H9 (cell line): ENCODE measurements around the gene CRYGA. TPM values are rescaled to one million over a fixed set of nuclear protein-coding genes. Genes with fewer than 3 reads are reported as not detected.

ENCODE experiments used
- DNase-seq: peaks from one replicate; pipeline ENCODE4 v3.0.0-alpha.2; 2017
- H2AFZ ChIP-seq: one replicate; pipeline ENCODE4 v1.6.1; 2013; ENCODE audit warnings: mild to moderate bottlenecking, low read length, control low read depth, moderate library complexity
- H2AK5ac ChIP-seq: 2 replicates; pipeline ENCODE4 v1.6.1; 2013; ENCODE audit warnings: low read length, control low read depth, mixed read lengths; ENCODE audit not compliant: insufficient read length
- H2BK120ac ChIP-seq: one replicate; pipeline ENCODE4 v1.6.1; 2013; ENCODE audit warnings: low read depth, mild to moderate bottlenecking, low read length, control low read depth, inconsistent platforms; ENCODE audit not compliant: poor library complexity, severe bottlenecking
- H2BK12ac ChIP-seq: 2 replicates; pipeline ENCODE4 v1.6.1; 2013; ENCODE audit warnings: low read length, control low read depth, mixed read lengths, low read depth; ENCODE audit not compliant: insufficient read length
- H2BK15ac ChIP-seq: 2 replicates; pipeline ENCODE4 v1.6.1; 2013; ENCODE audit warnings: low read depth, low read length, control low read depth
- H2BK20ac ChIP-seq: one replicate; pipeline ENCODE4 v1.6.1; 2013; ENCODE audit warnings: low read depth, mild to moderate bottlenecking, low read length, control low read depth, inconsistent platforms; ENCODE audit not compliant: poor library complexity, severe bottlenecking
- H2BK5ac ChIP-seq: 2 replicates; pipeline ENCODE4 v1.6.1; 2013; ENCODE audit warnings: low read length, control low read depth, mixed read lengths; ENCODE audit not compliant: insufficient read length
- H3K14ac ChIP-seq: 2 replicates; pipeline ENCODE4 v1.6.1; 2013; ENCODE audit warnings: low read length, control low read depth; ENCODE audit not compliant: insufficient read depth
- H3K18ac ChIP-seq: 2 replicates; pipeline ENCODE4 v1.6.1; 2013; ENCODE audit warnings: low read depth, mild to moderate bottlenecking, mixed read lengths, low read length, control low read depth; ENCODE audit not compliant: insufficient read length
- H3K23ac ChIP-seq: 2 replicates; pipeline ENCODE4 v1.6.1; 2013; ENCODE audit warnings: low read length, control low read depth, mixed read lengths, low read depth; ENCODE audit not compliant: insufficient read length
- H3K23me2 ChIP-seq: 2 replicates; pipeline ENCODE4 v1.6.1; 2013; ENCODE audit warnings: low read depth, mild to moderate bottlenecking, mixed read lengths, low read length, control low read depth; ENCODE audit not compliant: insufficient read length, poor library complexity, severe bottlenecking
- H3K27ac ChIP-seq: 2 replicates; pipeline ENCODE4 v1.5.1; 2013; ENCODE audit warnings: low read length, control low read depth, mixed read lengths, low read depth; ENCODE audit not compliant: insufficient read length
- H3K27me3 ChIP-seq: 2 replicates; pipeline ENCODE4 v1.6.1; 2013; ENCODE audit warnings: low read length, control low read depth, inconsistent platforms; ENCODE audit not compliant: insufficient read depth
- H3K4ac ChIP-seq: 2 replicates; pipeline ENCODE4 v1.6.1; 2013; ENCODE audit warnings: low read depth, mild to moderate bottlenecking, control low read depth, inconsistent platforms, low read length, moderate library complexity
- H3K4me1 ChIP-seq: 2 replicates; pipeline ENCODE4 v1.6.1; 2013; ENCODE audit warnings: low read length, control low read depth, inconsistent platforms; ENCODE audit not compliant: insufficient read depth
- H3K4me2 ChIP-seq: 2 replicates; pipeline ENCODE4 v1.6.1; 2013; ENCODE audit warnings: low read length, control low read depth, mixed read lengths; ENCODE audit not compliant: insufficient read length, insufficient read depth
- H3K56ac ChIP-seq: 2 replicates; pipeline ENCODE4 v1.6.1; 2013; ENCODE audit warnings: low read depth, mild to moderate bottlenecking, mixed read lengths, low read length, control low read depth; ENCODE audit not compliant: insufficient read length
- H3K79me1 ChIP-seq: 2 replicates; pipeline ENCODE4 v1.6.1; 2013; ENCODE audit warnings: low read depth, mild to moderate bottlenecking, moderate library complexity, low read length, control low read depth, inconsistent platforms; ENCODE audit not compliant: insufficient read depth, poor library complexity, severe bottlenecking
- H3K79me2 ChIP-seq: 2 replicates; pipeline ENCODE4 v1.6.1; 2013; ENCODE audit warnings: low read length, control low read depth, inconsistent platforms; ENCODE audit not compliant: insufficient read depth
- H3K9ac ChIP-seq: 2 replicates; pipeline ENCODE4 v1.6.1; 2013; ENCODE audit warnings: low read length, control low read depth, mixed read lengths; ENCODE audit not compliant: insufficient read length; ENCODE audit errors: extremely low read depth
- H3K9me3 ChIP-seq: one replicate; pipeline ENCODE4 v1.6.1; 2013; ENCODE audit warnings: low read depth, low read length, inconsistent platforms; ENCODE audit not compliant: control insufficient read depth
- H3T11ph ChIP-seq: one replicate; pipeline ENCODE4 v1.6.1; 2013; ENCODE audit warnings: mild to moderate bottlenecking, low read length, control low read depth, inconsistent platforms
- H4K20me1 ChIP-seq: one replicate; pipeline ENCODE4 v1.6.1; 2013; ENCODE audit not compliant: control insufficient read depth, insufficient read length, insufficient read depth
- H4K5ac ChIP-seq: 2 replicates; pipeline ENCODE4 v1.6.1; 2013; ENCODE audit warnings: low read depth, mild to moderate bottlenecking, mixed read lengths, low read length, control low read depth; ENCODE audit not compliant: insufficient read length
- H4K8ac ChIP-seq: replicated peaks from 2 replicates; pipeline ENCODE4 v1.6.1; 2013; ENCODE audit warnings: low read length, control low read depth, mixed read lengths, low read depth; ENCODE audit not compliant: insufficient read length
- H4K91ac ChIP-seq: 2 replicates; pipeline ENCODE4 v1.6.1; 2013; ENCODE audit warnings: low read depth, mild to moderate bottlenecking, moderate library complexity, mixed read lengths, low read length, control low read depth; ENCODE audit not compliant: insufficient read length
- H3K27ac Mint-ChIP-seq, 3 experiments: 2 replicates in 2 of 3; 3 replicates in 1 of 3; pipeline ENCODE4 v1.8.0; 2020 to 2021; ENCODE audit warnings: mixed read lengths in 3 of 3, mild to moderate bottlenecking in 1 of 3, moderate library complexity in 1 of 3
- H3K27me3 Mint-ChIP-seq: 2 replicates; pipeline ENCODE4 v1.8.0; 2021; ENCODE audit warnings: low read depth, mild to moderate bottlenecking, moderate library complexity, mixed read lengths
- H3K36me3 Mint-ChIP-seq, 3 experiments: 2 replicates in 2 of 3; 3 replicates in 1 of 3; pipeline ENCODE4 v1.8.0; 2020 to 2021; ENCODE audit warnings: low read depth in 3 of 3, mixed read lengths in 3 of 3; ENCODE audit not compliant: insufficient read depth in 1 of 3
- H3K4me1 Mint-ChIP-seq, 2 experiments: 2 replicates each; pipeline ENCODE4 v1.8.0; 2020; ENCODE audit warnings: mixed read lengths in 2 of 2
- H3K4me3 Mint-ChIP-seq, 2 experiments: 2 replicates in 1 of 2; 3 replicates in 1 of 2; pipeline ENCODE4 v1.8.0; 2020 to 2021; ENCODE audit warnings: mild to moderate bottlenecking in 2 of 2, mixed read lengths in 2 of 2, moderate library complexity in 1 of 2
- H3K9me3 Mint-ChIP-seq, 2 experiments: 2 replicates in 1 of 2; 3 replicates in 1 of 2; pipeline ENCODE4 v1.8.0; 2020; ENCODE audit warnings: mild to moderate bottlenecking in 2 of 2, mixed read lengths in 2 of 2, moderate library complexity in 1 of 2
- WGBS: extraction: QIAGEN DNeasy Blood & Tissue Kit; methylation state at CpG from one replicate; pipeline ENCODE4 v1.1.7; 2013; ENCODE audit warnings: missing lambda C conversion rate, low lambda C conversion rate, mixed read lengths; ENCODE audit not compliant: insufficient read length; ENCODE audit errors: extremely low coverage; 5-methylcytosine and 5-hydroxymethylcytosine counted together
- total RNA-seq: library from RNA; stranded (reverse); gene quantifications from 2 replicates; pipeline ENCODE4 v1.2.1, GENCODE V29; 2021
- TF ChIP-seq, protein P1 (sequence below): fragments of 200-600 bp; sonication (generic); conservative IDR thresholded peaks from 3 replicates; pipeline ENCODE4 v1.8.0; 2021; ENCODE audit warnings: antibody characterized with exemption, mild to moderate bottlenecking

CRYGA gene
- total RNA-seq, 1 experiment from 2014 or later: not detected

DNA sequence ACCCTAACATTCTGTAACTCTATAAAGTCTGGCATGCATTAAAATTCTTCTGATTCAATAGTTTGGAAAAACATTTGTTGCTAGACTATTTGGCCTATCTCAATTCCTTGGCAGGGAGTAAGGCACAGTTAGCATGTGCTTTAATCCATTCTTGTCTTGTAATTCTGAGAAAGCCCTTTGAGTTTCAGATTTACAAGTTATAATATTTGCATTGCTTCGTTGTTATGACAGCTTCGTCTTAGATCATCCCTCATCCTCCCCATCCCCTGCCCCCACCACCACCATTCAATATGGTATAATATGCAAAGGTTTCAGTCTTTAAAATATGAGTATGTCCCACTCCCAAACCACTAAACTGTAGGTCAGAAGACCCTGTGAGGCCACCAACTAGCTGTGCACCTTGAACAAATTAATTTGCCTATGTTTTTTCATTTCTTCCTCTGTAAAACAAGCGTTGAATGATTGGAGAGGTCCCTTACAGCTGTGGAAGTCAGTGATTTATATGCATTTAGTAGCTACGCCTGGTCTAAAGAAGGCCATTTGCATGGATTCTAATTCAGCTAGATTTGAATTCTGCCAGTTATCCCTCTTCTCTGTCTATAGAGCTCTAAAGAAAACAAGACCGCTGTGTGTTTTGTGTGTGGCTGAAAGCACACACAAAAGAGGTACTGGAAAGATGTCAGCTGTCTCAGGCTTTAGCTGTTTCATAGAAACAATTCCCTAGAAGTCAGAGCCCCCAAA is 25.9 kb upstream of the CRYGA start:
- no peak for DNase-seq
- Histone ChIP-seq H3K23me2 (no peaks in the 10 kb centered on the region), H4K20me1 (no peaks in the 10 kb centered on the region), H3K14ac (no peak overlapping the region), H3T11ph (no peak overlapping the region), H2AK5ac (no peak overlapping the region), H3K23ac (no peak overlapping the region), H2BK15ac (no peak overlapping the region), H3K9me3 (no peaks in the 10 kb centered on the region), H2BK5ac (no peak overlapping the region), H3K4me1 (peaks cover 8% of the 10 kb centered on the region), H3K27ac (no peak overlapping the region), H4K8ac (no peak overlapping the region), H4K5ac (no peak overlapping the region), H4K91ac (no peak overlapping the region), H3K27me3 (no peaks in the 10 kb centered on the region), H3K4me2 (no peak overlapping the region), H3K79me1 (no peaks in the 10 kb centered on the region), H3K79me2 (no peaks in the 10 kb centered on the region), H3K18ac (no peak overlapping the region), H2BK120ac (no peak overlapping the region), H3K4ac (no peak overlapping the region), H2BK12ac (no peak overlapping the region), H2BK20ac (no peak overlapping the region), H3K56ac (no peak overlapping the region), H3K9ac (no peak overlapping the region), H2AFZ (no peak overlapping the region)
- no peak overlapping the region for H3K4me3 Mint-ChIP-seq
- WGBS: no CpG with 5 or more reads among the region's 5 CpGs
- TF ChIP-seq, protein P1, sequence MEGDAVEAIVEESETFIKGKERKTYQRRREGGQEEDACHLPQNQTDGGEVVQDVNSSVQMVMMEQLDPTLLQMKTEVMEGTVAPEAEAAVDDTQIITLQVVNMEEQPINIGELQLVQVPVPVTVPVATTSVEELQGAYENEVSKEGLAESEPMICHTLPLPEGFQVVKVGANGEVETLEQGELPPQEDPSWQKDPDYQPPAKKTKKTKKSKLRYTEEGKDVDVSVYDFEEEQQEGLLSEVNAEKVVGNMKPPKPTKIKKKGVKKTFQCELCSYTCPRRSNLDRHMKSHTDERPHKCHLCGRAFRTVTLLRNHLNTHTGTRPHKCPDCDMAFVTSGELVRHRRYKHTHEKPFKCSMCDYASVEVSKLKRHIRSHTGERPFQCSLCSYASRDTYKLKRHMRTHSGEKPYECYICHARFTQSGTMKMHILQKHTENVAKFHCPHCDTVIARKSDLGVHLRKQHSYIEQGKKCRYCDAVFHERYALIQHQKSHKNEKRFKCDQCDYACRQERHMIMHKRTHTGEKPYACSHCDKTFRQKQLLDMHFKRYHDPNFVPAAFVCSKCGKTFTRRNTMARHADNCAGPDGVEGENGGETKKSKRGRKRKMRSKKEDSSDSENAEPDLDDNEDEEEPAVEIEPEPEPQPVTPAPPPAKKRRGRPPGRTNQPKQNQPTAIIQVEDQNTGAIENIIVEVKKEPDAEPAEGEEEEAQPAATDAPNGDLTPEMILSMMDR: no peak
- H3K9me3 Mint-ChIP-seq: no peaks in the 10 kb centered on the region; a peak in 1 of 5 replicates
- no peaks in the 10 kb centered on the region for H3K36me3 Mint-ChIP-seq
- peaks cover 51 to 63% of the 10 kb centered on the region in 2 experiments for H3K4me1 Mint-ChIP-seq
- H3K27ac Mint-ChIP-seq: no peak overlapping the region; a peak in 1 of 7 replicates
- H3K27me3 Mint-ChIP-seq: no peaks in the 10 kb centered on the region
